KBM-7 (cell line): ENCODE data around the gene RBM33.

Experiments used
- DNase-seq: peaks from one replicate; pipeline ENCODE4 v3.0.0-alpha.2; 2015
- in situ Hi-C: fragments of 300-500 bp; cut with MboI; formaldehyde crosslinking; loops from 2 replicates; pipeline ENCODE4 v1.14.3; 2020; ENCODE audit warnings: low sequenced_read_pairs, low pct_unique_long_range_greater_than_20kb, mixed read lengths

The RBM33 gene

DNA sequence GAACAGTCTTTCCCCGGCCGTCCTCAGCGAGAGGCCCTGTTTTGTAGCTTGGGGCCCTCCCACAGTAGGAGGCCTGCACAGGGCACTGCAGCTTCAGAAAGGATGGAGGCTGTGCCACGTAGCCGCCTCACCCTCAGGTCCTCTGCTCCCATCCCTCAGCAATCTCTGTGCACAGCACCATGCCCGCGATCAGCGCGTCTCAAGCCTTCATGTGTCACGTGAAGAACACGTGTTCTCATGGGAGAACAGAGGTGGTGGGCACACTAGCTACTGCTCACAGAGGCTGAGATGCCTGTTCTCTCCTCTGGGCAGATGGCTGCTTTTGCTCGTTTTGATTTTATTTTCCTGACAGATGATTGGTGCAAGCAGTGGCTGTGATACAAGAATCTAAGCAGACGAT is 176.3 kb downstream of the RBM33 start:
- no peak for DNase-seq
- in situ Hi-C loops: no loop called here

DNA sequence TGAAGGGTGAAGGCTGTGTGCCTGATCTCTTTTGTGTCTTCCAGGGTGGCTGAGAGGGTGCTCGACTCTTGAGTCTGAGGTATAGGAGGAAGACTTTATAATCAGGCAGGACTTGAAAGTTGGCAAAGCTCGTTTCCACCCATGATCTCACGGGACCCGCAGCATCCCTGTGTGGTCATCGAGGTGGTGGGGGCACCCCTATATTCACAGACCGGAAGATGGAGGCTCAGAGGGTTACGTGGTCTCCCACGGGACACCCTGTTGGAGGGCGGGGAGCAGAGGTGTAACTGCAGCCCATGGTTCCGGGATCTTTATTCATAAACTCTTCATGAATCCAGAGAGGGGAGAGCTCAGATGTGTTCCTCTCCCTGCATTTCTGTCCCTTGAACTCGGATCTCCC is 177.4 kb downstream of the RBM33 start:
- in situ Hi-C loops: no loop called here

DNA sequence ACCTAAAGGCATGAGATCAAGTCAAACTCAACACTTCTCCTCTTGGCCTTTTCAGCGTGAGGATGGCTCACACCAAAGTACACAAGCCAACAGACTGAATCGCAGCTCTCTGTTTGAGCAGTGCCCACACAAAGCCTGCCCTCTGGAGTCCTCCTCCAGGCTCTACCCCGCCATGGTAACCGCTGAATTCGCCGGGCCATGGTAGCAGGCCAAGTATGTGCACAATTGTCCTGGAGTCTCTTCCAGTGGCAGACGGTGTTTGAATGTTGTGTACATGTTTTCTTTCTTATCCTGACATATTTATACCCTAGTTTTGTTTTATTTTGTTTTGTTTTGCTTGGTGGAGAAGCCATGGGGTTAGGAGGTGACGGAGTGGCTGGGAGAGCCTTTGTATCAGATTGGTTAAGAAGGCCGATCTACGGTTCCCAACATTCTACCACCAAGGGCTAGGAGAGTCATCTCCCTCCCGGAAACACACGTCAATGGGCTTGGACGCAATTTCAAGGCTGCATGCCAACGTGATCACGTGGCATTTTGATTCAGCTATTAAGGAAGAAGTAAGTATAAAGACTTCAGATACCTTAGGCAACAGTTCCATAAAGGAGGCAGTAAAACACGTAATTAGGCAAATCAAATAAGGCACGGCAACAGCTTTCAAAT is 179.9 kb downstream of the RBM33 start:
- in situ Hi-C loops: no loop called here
- DNase-seq: no peak

More for the DNA sequence above, 177.4 kb downstream of the RBM33 start:
- DNase-seq: no peak

DNA sequence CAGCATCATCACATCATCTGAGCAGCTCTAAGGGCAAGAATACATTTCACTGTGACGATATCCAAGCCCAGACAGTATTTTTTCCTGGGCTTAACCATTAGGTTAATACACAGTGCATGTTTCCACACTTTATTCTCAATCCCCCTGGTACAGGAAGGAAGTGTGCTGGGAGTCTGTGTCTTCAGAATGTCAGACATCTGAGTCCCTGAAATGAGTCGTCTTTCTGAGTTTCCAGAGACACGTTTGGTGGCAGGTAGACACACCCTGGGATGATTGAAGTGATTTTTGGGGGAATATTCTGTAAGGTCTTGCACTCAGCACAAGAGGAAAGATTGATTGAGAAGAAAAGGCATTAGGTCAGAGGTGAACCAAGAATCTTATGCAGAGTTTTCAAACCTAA is 180.9 kb downstream of the RBM33 start:
- in situ Hi-C loops: no loop called here
- no peak for DNase-seq

DNA sequence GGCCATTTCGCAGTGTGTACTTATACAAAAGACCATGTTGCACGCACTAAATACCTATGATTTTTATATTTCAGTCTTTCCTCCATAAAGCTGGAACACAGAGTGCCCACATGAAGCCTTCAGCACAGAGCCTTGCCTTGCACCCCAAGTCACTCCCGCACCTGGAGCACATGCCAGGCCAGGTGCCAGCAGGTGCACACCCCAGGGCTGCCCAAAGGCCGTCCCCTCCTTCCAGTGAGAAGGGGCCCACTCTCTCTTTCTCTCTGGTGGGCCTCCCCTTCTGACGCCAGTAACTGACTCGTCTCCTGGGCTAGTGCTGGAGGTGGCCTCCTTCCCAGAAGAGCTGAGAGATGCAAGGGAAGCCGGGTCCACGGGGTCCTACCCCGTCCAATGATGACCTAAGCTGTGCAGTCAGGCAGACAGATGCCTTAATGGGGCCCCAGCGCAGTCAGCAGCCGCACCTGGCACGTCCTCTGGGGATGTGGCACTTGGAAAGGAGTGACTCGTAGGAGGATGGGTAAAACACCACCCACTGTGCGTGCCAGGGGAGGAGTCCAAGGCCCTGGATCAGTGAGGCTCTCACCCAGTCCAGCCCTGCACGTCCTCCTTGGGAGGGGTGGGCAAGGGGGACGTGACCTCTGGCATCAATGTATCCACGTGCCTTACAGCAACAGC is 185.5 kb downstream of the RBM33 start:
- no peak for DNase-seq

More for the DNA sequence above, 185.5 kb downstream of the RBM33 start:
- in situ Hi-C loops: no loop called here
